Measurements from ENCODE around the gene MYG1. TPM values are rescaled to one million over a fixed set of nuclear protein-coding genes. Genes with fewer than 3 reads are reported as not detected.

Gene MYG1
- polyA plus RNA-seq (ENCODE audit: insufficient read depth in 1 of 5, insufficient read length in 5 of 5, low replicate concordance in 1 of 5): 10 to 100 TPM; 39.1 to 56.6 (median 42.6) TPM
- long read RNA-seq, donor 1, transcript C12orf10-202 (2 exons, 513 nt): minor isoform, 6 of 35 reads
- long read RNA-seq, donor 1, transcript C12orf10-201 (7 exons, 1,192 nt): major isoform, 12 of 35 reads
- long read RNA-seq, donor 1, partial matches to known transcripts: 6 of 35 reads
- long read RNA-seq, donor 1, other reads (novel, unspliced or antisense): 0 of 35 reads
- long read RNA-seq, donor 2, transcript C12orf10-201 (7 exons, 1,192 nt): major isoform, 15 of 21 reads
- long read RNA-seq, donor 2, partial matches to known transcripts: 0 of 21 reads
- long read RNA-seq, donor 2, other reads (novel, unspliced or antisense): 0 of 21 reads
- long read RNA-seq, donor 3, transcript C12orf10-201 (7 exons, 1,192 nt): major isoform, 14 of 29 reads
- long read RNA-seq, donor 3, transcript C12orf10-202 (2 exons, 513 nt): minor isoform, 7 of 29 reads
- long read RNA-seq, donor 3, partial matches to known transcripts: 0 of 29 reads
- long read RNA-seq, donor 3, other reads (novel, unspliced or antisense): 0 of 29 reads
- long read RNA-seq, donor 4, transcript C12orf10-201 (7 exons, 1,192 nt): major isoform, 6 of 12 reads
- long read RNA-seq, donor 4, partial matches to known transcripts: 0 of 12 reads
- long read RNA-seq, donor 4, other reads (novel, unspliced or antisense): 0 of 12 reads
- long read RNA-seq, donor 5, transcript C12orf10-201 (7 exons, 1,192 nt): major isoform, 24 of 33 reads
- long read RNA-seq, donor 5, partial matches to known transcripts: 0 of 33 reads
- long read RNA-seq, donor 5, other reads (novel, unspliced or antisense): 0 of 33 reads
- long read RNA-seq, donor 6, transcript C12orf10-201 (7 exons, 1,192 nt): major isoform, 34 of 45 reads
- long read RNA-seq, donor 6, partial matches to known transcripts: 5 of 45 reads
- long read RNA-seq, donor 6, other reads (novel, unspliced or antisense): 0 of 45 reads
- long read RNA-seq, donor 7, transcript C12orf10-201 (7 exons, 1,192 nt): major isoform, 18 of 39 reads
- long read RNA-seq, donor 7, partial matches to known transcripts: 17 of 39 reads
- long read RNA-seq, donor 7, other reads (novel, unspliced or antisense): 0 of 39 reads
- long read RNA-seq, donor 8, transcript C12orf10-201 (7 exons, 1,192 nt): major isoform, 8 of 12 reads
- long read RNA-seq, donor 8, partial matches to known transcripts: 0 of 12 reads
- long read RNA-seq, donor 8, other reads (novel, unspliced or antisense): 0 of 12 reads

DNA sequence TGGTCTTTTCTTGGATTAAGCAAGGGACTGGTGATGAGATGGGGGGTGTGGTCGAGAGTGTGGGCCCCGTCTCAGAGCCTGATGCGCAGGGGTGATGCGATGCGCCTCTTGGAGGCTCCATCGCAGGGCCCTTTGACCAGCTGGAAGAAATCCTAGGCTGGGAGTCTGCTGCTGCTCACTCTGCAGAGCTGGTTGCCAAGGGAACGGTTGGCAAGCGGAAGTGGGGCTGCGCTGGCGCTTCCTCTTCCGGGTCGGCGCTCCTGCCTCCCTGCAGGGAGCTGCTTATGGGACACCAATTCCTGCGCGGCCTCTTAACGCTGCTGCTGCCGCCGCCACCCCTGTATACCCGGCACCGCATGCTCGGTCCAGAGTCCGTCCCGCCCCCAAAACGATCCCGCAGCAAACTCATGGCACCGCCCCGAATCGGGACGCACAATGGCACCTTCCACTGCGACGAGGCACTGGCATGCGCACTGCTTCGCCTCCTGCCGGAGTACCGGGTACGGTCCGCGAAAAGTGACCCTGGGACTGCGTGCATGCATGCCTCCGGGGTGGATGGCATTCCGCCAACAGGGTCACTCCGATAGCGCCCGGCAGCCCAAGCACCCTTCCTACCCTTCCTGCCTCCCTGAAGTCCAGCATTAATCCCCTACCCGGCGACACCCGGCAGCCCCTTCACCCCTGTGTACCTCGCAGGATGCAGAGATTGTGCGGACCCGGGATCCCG is at the start of gene MYG1:
MYG1 (plus strand) TSS at position 242 of the 727 bp plus-strand sequence; CDS start at position 285, 43 bp downstream.
- DNase-seq: peak; percentile 90 to 91

- DNase-seq: peak; percentile 68 to 76
These were observed 47.8 kb upstream of the MYG1 start for GRCh38 chr12:53251477-53252348.

- no peak for DNase-seq
These were observed 47.1 kb upstream of the MYG1 start for GRCh38 chr12:53252349-53252916.

DNA sequence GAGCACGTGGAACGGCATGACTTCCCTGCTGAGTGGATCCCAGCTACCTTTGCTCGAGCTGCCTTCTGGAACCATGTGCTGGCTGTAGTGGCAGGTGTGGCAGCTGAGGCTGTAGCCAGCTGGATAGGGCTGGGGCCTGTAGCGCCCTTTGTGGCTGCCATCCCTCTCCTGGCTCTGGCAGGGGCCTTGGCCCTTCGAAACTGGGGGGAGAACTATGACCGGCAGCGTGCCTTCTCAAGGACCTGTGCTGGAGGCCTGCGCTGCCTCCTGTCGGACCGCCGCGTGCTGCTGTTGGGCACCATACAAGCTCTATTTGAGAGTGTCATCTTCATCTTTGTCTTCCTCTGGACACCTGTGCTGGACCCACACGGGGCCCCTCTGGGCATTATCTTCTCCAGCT is 46.2 kb upstream of the MYG1 start:
- DNase-seq: no peak

DNA sequence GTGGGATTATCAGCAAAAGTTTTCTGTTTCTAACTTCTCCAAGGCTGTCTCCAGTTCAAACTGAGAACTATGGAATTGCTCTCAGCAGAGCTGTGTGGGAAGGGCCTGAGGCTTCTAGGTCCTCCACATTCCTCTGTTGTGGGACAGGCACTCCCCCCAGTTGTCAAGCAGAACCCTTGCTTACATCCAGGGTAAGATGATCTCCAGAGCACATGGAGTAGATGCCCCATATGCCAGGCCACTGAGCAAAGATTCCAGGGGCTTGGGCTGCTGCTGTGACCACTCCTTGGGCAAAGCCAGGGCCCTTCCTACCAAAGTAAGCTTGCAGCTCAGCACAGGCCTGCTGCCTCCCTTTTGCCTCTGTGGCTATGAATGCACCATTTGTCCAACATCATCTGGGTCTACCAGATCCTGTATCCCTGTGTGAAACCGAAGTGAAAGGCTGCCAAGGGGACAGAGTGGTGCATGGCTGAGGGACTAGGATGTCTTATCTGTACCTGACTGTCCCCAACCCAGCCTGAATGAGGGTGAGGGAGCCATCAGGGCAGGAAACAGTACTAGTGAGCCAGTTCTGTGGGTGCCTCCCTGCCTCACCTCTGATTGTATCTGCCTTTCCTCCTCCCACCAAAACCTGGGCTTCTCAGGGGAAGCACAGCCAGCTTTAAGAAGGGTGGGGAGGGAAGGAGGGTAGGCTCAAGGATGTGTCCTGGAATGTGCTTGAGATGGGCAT is 44.5 kb upstream of the MYG1 start:
- DNase-seq: no peak

DNA sequence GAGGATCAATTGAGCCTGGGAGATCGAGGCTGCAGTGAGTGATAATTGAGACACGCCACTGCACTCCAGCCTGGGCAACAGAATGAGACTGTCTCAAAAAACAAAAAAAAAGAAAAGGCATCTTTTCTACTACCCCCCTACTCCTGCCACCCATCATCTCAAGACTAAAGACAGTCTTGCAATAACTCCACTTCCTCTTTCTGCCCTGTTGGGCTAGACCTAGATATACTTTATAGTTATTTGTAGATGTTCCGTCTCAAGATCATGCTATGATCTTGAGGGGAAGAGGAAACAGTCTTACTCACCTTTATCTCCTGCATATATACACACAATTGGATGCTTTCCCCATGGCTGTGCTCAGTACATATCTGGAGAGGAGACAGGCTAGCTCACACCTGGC is 43.5 kb upstream of the MYG1 start:
- no peak for DNase-seq

DNA sequence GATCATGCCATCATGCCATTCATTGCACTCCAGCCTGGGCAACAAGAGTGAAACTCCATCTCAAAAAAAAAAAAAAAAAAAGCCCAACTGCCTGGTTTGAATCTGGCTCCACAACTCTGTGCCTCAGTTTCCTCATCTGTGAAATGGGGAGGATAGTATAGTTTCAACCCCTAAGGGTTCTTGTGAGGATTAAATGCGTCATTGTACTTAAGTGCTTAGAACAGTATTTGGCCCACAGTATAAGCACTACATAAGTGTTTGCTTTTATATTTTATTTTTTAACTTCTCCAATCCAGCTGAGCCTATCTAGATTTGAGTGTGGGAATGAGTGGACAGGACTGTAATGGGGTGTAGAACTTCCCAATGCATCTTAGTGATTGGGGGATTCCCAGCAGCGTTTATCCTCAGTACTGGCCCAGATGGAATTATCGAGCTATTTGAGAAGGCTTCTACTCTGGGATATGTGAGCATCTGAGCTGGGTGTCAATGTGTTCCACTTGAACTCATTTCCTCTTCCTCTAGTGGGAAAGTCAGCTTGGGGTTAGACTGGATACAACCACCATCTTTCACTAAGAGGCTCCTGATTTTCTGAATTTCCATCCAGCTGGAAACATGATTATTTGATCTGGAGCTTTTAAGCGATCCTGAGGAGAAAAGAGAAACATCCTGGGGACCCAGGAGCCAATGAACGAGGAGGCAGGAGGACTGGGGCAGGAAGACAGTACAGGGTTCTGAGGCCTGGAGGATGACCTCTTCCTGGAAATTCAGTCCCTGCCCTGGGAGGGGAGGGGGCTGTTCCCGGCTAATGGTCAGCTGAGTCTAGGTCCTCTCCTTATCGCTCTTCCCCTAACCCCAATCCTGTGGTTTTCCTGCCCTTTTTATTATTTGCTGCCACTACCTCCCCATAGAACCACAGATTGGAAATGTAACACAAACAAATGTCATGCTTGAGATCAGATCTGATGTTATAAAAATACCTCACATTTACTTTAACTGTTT is 40.7 kb upstream of the MYG1 start:
- no peak for DNase-seq

GRCh38 chr12:53259891-53260290 is 39.6 kb upstream of the MYG1 start:
- DNase-seq: no peak

- no peak for DNase-seq
These were observed 33.7 kb upstream of the MYG1 start for GRCh38 chr12:53265783-53266182.

- DNase-seq: no peak
These were observed 32.0 kb upstream of the MYG1 start for GRCh38 chr12:53267306-53267998.

DNA sequence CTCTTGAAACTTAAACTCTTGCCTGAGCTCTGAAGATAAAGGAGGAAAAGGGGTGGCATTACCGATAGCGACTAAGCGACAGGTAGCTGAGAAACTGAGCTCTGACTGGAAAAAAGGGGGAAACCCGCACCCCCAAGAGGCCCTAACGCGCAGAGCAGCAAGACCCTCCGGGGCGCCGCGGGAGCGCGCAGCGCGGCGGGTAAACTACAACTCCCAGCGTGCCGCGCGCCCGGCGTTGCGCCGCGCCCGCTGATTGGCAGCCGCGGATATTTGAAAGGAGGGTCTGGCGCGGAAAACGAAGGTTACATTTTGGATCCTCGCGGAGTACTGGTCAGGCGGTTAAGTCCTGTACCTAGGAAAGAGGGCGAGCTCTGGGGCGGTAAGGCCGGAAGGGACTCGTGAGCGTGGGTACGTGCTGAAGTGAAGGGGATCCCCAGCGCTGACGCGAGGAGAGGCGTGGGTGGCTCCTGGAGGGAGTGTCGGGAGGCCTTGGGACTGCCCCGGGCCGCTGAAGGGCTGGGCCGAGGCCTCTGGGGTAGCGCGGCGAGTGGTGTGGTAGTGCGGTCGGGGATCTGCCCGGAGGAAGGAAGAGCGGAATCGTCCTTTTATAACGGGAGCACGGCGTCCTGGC is 31.4 kb upstream of the MYG1 start, which contains the start of gene ESPL1:
ESPL1 (plus strand) TSS at position 301 of the 631 bp plus-strand sequence. CDS start 468 bp downstream, outside the sequence.
- DNase-seq: peak; percentile 81 to 89

GRCh38 chr12:53268630-53269562 is 30.6 kb upstream of the MYG1 start:
- DNase-seq: no peak

GRCh38 chr12:53274445-53274844 is 25.1 kb upstream of the MYG1 start:
- no peak for DNase-seq

GRCh38 chr12:53276511-53276910 is 23.0 kb upstream of the MYG1 start:
- no peak for DNase-seq

- DNase-seq: no peak
These were observed 21.5 kb upstream of the MYG1 start for GRCh38 chr12:53277981-53278380.

All from right lung (tissue), 10 donors.